NT2/D1 (cell line): ENCODE data around the gene GRAMD4.

ENCODE experiments used
- SUZ12 ChIP-seq: IDR thresholded peaks from 2 replicates; pipeline ENCODE4 v1.6.1; 2011; ENCODE audit not compliant: insufficient read length, insufficient read depth; ENCODE audit errors: extremely low read depth
- YY1 ChIP-seq: IDR thresholded peaks from 2 replicates; pipeline ENCODE4 v1.6.1; 2011; ENCODE audit not compliant: insufficient read length, insufficient read depth
- ZNF274 ChIP-seq: IDR thresholded peaks from 2 replicates; pipeline ENCODE4 v1.6.1; 2011; ENCODE audit warnings: mild to moderate bottlenecking, low read depth, low read length

GRCh38 chr22:46612341-46612903, 7.8 kb upstream of the GRAMD4 start:
- TF ChIP-seq SUZ12 (no peak), YY1 (no peak), ZNF274 (no peak)
